ENCODE data around the gene UTF1. TPM values are rescaled to one million over a fixed set of nuclear protein-coding genes. Genes with fewer than 3 reads are reported as not detected.

UTF1 gene
- total and polyA plus RNA-seq, 2 of the 8 experiments (the other 6 are each of a cell fraction or from before 2014, with no cell fraction given), result 0.47 to 21.8 TPM

GRCh38 chr10:133199992-133200611 is 29.9 kb upstream of the UTF1 start:
- H4K91ac ChIP-seq (replicated peaks; ENCODE audit: insufficient read length, low read length), result no peak overlapping the region
- no peaks in the 10 kb centered on the region for H3K27me3 ChIP-seq (replicated peaks in 1 of 4; ENCODE audit: control insufficient read depth in 3 of 4, extremely low read depth in 1 of 4, insufficient read depth in 3 of 4, low read length in 3 of 4)
- H2BK12ac ChIP-seq (ENCODE audit: low read depth, low read length), result no peak overlapping the region
- H3K23ac ChIP-seq (ENCODE audit: insufficient read length), result no peak overlapping the region
- ChIA-PET CTCF (ENCODE audit: partially characterized antibody) (interaction anchor here (0.9 to 1.4 kb wide), 3 partner anchors 19 to 260 kb away, joined by 3 to 5 read pairs (median 4); no protein-coding TSS in a partner anchor), POLR2A (ENCODE audit: partially characterized antibody) (interaction anchor here (0.6 to 1.3 kb wide), 4 partner anchors 13 to 41 kb away, joined by 3 to 4 read pairs (median 3); no protein-coding TSS in a partner anchor)
- H4K20me1 ChIP-seq (replicated peaks in 1 of 2; ENCODE audit: control insufficient read depth in 1 of 2, insufficient read depth in 2 of 2, low read length in 2 of 2), result no peaks in the 10 kb centered on the region
- TF ChIP-seq GTF2F1 (IDR thresholded peaks at IDR 0.05; ENCODE audit: borderline replicate concordance, low read depth, low read length) (no peak), BRCA1 (IDR thresholded peaks at IDR 0.05; ENCODE audit: low read depth, low read length) (no peak), TBP (IDR thresholded peaks at IDR 0.05; ENCODE audit: low read depth, low read length) (no peak), KDM5A (IDR thresholded peaks at IDR 0.05; ENCODE audit: low read length) (no peak), ZNF274 (IDR thresholded peaks at IDR 0.05; ENCODE audit: borderline replicate concordance, extremely low read depth, low read length) (no peak), POU5F1 (IDR thresholded peaks at IDR 0.05; ENCODE audit: low read depth, low read length) (no peak), ATF2 (IDR thresholded peaks at IDR 0.05; ENCODE audit: low read length) (no peak)
- H2BK15ac ChIP-seq (ENCODE audit: low read length), result no peak overlapping the region
- H3K14ac ChIP-seq (ENCODE audit: insufficient read length), result no peak overlapping the region
- no peak overlapping the region for H3K4me3 ChIP-seq (ENCODE audit: extremely low read depth in 1 of 4, insufficient read depth in 2 of 4, low read depth in 3 of 4, low read length in 4 of 4)
- no peak overlapping the region for H3K56ac ChIP-seq (replicated peaks; ENCODE audit: insufficient read length, low read depth, low read length)
- no peak overlapping the region for H3K27ac ChIP-seq (ENCODE audit: low read depth, low read length)
- no peaks in the 10 kb centered on the region; a peak in 1 of 4 replicates for H3K9me3 ChIP-seq (ENCODE audit: insufficient read depth in 2 of 2, low read depth in 1 of 2, low read length in 1 of 2)
- no peak overlapping the region for H2BK5ac ChIP-seq (ENCODE audit: low read depth, low read length)
- no peak overlapping the region for H3K9ac ChIP-seq (replicated peaks in 1 of 4; ENCODE audit: extremely low read depth in 1 of 4, low read depth in 3 of 4, low read length in 3 of 4)
- H3K36me3 ChIP-seq (ENCODE audit: control insufficient read depth in 2 of 4, insufficient read depth in 4 of 4, low read length in 3 of 4), result peaks cover 0 to 10% (median 0%) of the 10 kb centered on the region in 4 experiments; a peak in 2 of 8 replicates
- DNase-seq (ENCODE audit: low read depth in 1 of 2, low spot score in 2 of 2) (no peak), FAIRE-seq (no peak)
- no peaks in the 10 kb centered on the region for H3K4me1 ChIP-seq (replicated peaks in 1 of 4; ENCODE audit: control insufficient read depth in 3 of 4, insufficient read depth in 4 of 4, low read length in 3 of 4)
- no peak overlapping the region for H2AFZ ChIP-seq (ENCODE audit: low read length)
- H3K79me1 ChIP-seq (ENCODE audit: low read depth, low read length), result 0 out of 2 replicates have a peak, but pooled peaks cover 2% of the 10 kb centered on the region
- H3K4ac ChIP-seq (replicated peaks; ENCODE audit: insufficient read length, low read depth, low read length), result no peak overlapping the region
- H3K79me2 ChIP-seq (ENCODE audit: control insufficient read depth in 1 of 2, insufficient read depth in 2 of 2, low read length in 2 of 2), result no peaks in the 10 kb centered on the region
- no peaks in the 10 kb centered on the region for H3K23me2 ChIP-seq (ENCODE audit: low read depth, low read length)
- no peak overlapping the region for H4K5ac ChIP-seq (ENCODE audit: insufficient read length, low read depth, low read length)
- WGBS, 2 experiments (ENCODE audit: extremely low coverage in 1 of 2, insufficient coverage in 1 of 2, insufficient read length in 1 of 2, insufficient replicate concordance in 2 of 2, low coverage in 1 of 2, low lambda C conversion rate in 2 of 2, missing lambda C conversion rate in 1 of 2), result 92% methylated on average over 32 of the region's 38 CpGs; no CpG with 5 or more reads in 1 of the 2 experiments
- no peak overlapping the region for H3K4me2 ChIP-seq (ENCODE audit: insufficient read depth in 1 of 2, low read depth in 2 of 2, low read length in 2 of 2)
- H3K18ac ChIP-seq (ENCODE audit: extremely low read depth, low read length), result no peak overlapping the region
- H2BK120ac ChIP-seq (replicated peaks; ENCODE audit: low read depth, low read length), result no peak overlapping the region
- no peak overlapping the region for H2AK5ac ChIP-seq (ENCODE audit: low read depth, low read length)
- H2BK20ac ChIP-seq (ENCODE audit: low read length), result no peak overlapping the region
- peak overlapping the region; percentile 5; the same call in 1 of the 2 replicates for H4K8ac ChIP-seq (ENCODE audit: extremely low read depth, insufficient read depth, low read length)
